NCI-H1048 (cell line): ENCODE data around the gene PLEKHO1.
"Not testable (repeated sequence)": the region's sequence is repeated elsewhere in the genome, so short reads cannot be mapped to it uniquely, and the experiment has no call there.

Experiments
- DNase-seq: peaks from one replicate; lab custom pipeline; 2025; lab: John Stamatoyannopoulos, UW

PLEKHO1 gene

GRCh38 chr1:150149271-150150132 is at the start of gene PLEKHO1:
Gene PLEKHO1, plus strand, starts transcription at chr1:150149916. Its CDS starts 342 bp downstream, at chr1:150150258.
- DNase-seq, result peak; percentile 76

GRCh38 chr1:150102986-150103385 is 46.7 kb upstream of the PLEKHO1 start:
- DNase-seq, result no peak

- DNase-seq, result no peak
Measured at GRCh38 chr1:150106341-150106740, 43.4 kb upstream of the PLEKHO1 start.

- DNase-seq, result no peak
Measured at GRCh38 chr1:150109586-150109985, 40.1 kb upstream of the PLEKHO1 start.

- no peak for DNase-seq
Measured at GRCh38 chr1:150110116-150110515, 39.6 kb upstream of the PLEKHO1 start.

- DNase-seq, result no peak
Measured at GRCh38 chr1:150111670-150112069, 38.0 kb upstream of the PLEKHO1 start.

- DNase-seq, result no peak
Measured at GRCh38 chr1:150115121-150115520, 34.6 kb upstream of the PLEKHO1 start.

GRCh38 chr1:150118716-150119115 is 31.0 kb upstream of the PLEKHO1 start:
- no peak for DNase-seq

GRCh38 chr1:150121236-150121862 is 28.4 kb upstream of the PLEKHO1 start:
- no peak for DNase-seq

GRCh38 chr1:150126811-150127210 is 22.9 kb upstream of the PLEKHO1 start:
- DNase-seq, result no peak

GRCh38 chr1:150127464-150127863 is 22.3 kb upstream of the PLEKHO1 start:
- DNase-seq, result no peak

- no peak for DNase-seq
Measured at GRCh38 chr1:150127868-150128267, 21.8 kb upstream of the PLEKHO1 start.

- no peak for DNase-seq
Measured at GRCh38 chr1:150132372-150132771, 17.3 kb upstream of the PLEKHO1 start.

GRCh38 chr1:150134537-150134936 is 15.2 kb upstream of the PLEKHO1 start:
- DNase-seq, result no peak

GRCh38 chr1:150135400-150135799 is 14.3 kb upstream of the PLEKHO1 start:
- not testable (repeated sequence) for DNase-seq

GRCh38 chr1:150138044-150138443 is 11.7 kb upstream of the PLEKHO1 start:
- DNase-seq, result no peak

GRCh38 chr1:150141452-150141851 is 8.3 kb upstream of the PLEKHO1 start:
- no peak for DNase-seq

- no peak for DNase-seq
Measured at GRCh38 chr1:150142083-150142482, 7.6 kb upstream of the PLEKHO1 start.

- DNase-seq, result no peak
Measured at GRCh38 chr1:150144606-150145005, 5.1 kb upstream of the PLEKHO1 start.

- not testable (repeated sequence) for DNase-seq
Measured at GRCh38 chr1:150146016-150146415, 3.7 kb upstream of the PLEKHO1 start.

- no peak for DNase-seq
Measured at GRCh38 chr1:150146849-150147542, 2.7 kb upstream of the PLEKHO1 start.

- DNase-seq, result no peak
Measured at GRCh38 chr1:150148837-150149270, 862 bp upstream of the PLEKHO1 start.
